ENCODE measurements around the gene CCDC73.

The CCDC73 gene

DNA sequence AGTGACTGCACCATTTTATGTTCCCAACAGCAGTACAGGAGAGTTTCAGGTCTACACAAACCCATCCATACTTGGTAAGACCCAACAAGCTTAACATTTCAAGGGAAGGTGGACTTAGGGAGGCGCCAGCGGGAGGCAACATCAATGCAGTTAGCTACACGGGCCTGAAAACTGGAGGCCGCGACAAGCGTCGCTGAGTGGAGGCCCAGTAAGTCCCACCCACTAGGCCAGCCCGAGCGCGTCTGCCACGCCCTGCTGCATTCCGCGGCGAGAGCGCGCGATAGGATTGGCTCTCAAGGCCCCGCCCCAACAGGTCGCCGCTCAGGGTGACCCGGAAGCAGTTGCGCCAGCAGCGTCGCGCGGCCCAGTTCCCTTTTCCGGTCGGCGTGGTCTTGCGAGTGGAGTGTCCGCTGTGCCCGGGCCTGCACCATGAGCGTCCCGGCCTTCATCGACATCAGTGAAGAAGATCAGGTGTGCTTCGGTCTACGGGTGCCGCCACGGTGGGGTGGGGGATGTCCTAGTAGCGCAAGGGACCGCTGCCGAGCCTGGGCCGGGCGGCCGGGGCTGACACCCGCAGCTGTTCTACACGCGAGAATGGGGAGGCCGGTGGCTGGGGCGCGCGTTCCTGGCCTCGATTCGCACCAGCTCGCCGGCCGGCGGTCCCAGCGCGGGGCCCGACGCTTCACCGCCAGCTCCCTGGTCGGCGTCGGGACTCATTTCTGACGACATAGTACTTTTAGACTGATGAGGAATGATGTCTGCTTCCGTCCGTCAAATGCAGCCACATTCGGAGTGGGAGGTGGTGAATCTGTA is 210.8 kb downstream of the CCDC73 start, which contains the start of gene EIF3M:
Gene EIF3M, plus strand, starts transcription at position 373 of the 813 bp plus-strand sequence. Its CDS starts 57 bp downstream, at position 430.
- DNase-seq, result peak; percentile 92

DNA sequence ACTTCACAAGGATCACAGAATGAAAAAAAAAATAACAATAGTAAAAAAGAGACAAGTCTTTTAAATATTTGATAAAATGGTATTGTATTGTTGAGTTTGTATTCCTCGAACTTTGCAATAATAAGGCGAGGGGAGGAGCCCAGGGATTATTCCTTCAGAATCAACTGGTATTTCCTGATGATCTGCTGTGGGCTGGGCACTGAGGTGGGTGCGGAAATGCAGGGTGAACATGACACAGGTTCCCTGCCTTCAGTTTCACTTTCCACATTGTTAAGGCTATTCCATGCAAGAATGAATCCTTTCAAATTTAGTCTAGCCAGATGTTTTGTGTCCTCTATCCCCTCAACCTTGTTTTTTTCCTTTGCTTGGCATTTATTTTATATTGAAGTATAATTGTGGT is 212.9 kb downstream of the CCDC73 start:
- DNase-seq, result no peak

DNA sequence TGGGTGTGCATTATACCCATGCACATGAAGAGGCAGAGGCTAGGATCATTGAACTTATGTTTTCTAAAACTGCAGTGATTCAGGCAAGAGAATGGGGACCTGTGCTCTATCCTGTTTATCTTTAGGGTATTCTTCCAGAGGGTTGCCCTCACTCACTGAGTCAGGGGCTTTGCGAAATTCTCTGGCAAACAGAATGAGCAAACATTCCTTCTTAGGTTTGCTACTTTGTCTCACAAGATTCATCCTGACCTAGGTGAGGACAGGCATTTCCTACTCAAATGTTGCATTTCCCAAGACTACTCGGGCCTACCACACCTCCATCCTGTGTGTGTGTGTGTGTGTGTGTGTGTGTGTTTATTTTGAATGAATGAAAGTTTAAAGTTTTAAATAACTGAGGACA is 213.5 kb downstream of the CCDC73 start:
- DNase-seq, result no peak

DNA sequence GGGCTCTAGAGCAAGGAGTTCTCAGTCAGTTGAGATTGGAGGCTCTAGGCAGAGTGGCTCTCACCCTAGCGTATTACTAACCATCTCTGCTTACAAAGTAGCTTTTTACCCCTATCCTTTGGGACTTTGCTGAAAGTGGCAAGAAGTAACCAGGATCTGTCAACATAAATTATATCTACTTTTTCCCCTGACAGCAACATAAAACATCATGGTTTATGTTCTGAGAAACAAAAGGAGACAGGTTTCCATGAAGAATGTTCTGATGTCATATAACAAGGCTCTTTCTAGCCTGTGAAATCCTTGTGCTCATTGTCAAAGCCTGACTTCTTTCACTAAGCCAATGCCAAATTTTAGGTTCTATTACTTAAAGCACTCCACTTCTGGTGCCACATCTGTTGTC is 218.0 kb downstream of the CCDC73 start:
- no peak for DNase-seq

DNA sequence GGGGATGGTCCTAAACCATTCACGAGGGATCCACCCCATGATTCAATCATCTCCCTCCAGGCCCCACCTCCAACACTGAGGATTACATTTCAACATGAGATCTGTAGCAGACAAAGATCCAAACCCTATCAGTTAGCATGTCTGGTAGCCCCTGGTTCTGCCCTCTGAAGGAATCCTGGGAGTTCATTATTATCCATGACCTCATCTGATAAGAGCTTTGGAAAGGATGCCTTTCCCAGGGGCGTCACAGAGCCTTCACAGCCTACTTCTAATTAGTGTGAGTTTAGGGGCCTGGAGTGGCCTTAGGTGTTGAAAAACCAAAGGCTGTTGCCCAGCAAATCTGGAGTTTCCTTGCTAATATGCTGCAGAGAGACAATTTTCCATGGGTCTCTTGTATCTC is 219.4 kb downstream of the CCDC73 start:
- DNase-seq, result no peak

DNA sequence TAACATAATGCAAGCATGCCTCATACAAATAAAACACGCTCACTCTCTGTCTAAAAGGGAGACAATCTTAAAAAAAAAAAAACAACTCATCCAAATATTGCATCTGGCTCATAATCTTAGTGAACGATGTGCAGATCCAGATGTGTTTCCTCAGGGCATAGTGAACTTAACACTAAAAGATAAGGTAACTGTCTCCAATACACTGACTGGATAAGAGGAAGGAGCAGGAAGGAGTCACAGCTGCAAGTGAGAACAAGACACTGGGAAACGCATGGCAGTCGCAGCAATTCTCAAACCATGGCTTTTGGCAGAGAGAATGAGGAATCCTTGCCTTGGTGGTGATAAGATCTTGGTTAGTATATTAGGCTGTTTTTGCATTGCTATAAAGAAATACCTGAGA is 220.0 kb downstream of the CCDC73 start:
- no peak for DNase-seq

DNA sequence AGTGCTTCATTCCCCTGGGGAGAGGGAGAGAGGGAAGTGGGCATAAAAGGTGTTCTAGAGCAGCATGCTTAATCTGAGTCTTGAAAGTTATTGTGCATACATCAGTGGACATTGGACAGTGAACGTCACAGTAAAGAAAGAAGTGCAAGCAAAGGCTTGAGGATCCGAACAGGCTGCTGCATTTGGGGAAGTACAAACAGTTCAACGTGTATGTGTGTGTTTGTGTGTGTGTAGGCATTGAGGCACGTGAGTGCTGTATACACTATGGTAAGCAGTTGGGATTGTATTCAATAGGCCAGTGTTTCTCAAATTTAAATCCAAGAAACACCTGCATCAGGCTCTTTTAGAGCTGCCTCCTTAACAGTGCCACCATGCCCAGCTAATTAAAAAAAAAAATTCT is 221.2 kb downstream of the CCDC73 start:
- no peak for DNase-seq

DNA sequence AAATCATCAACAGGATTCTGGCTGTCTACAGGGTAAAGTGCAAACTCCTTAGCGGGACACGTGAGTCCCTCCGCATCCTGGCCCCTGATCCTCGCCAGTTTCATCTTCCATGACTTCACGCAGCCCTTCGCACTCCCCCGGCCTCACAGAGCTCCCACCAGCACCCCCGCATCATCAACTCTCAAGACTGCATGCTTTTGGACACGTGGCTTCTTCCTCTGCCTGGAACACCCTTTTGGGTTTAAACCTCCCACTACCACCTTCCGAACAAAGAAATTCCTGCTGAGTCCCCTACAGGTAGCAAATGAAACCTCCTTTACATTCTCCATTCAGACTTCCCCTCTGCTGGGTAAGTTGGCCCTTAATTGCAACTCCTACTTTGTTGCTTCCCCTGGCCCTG is 223.4 kb downstream of the CCDC73 start:
- DNase-seq, result no peak

DNA sequence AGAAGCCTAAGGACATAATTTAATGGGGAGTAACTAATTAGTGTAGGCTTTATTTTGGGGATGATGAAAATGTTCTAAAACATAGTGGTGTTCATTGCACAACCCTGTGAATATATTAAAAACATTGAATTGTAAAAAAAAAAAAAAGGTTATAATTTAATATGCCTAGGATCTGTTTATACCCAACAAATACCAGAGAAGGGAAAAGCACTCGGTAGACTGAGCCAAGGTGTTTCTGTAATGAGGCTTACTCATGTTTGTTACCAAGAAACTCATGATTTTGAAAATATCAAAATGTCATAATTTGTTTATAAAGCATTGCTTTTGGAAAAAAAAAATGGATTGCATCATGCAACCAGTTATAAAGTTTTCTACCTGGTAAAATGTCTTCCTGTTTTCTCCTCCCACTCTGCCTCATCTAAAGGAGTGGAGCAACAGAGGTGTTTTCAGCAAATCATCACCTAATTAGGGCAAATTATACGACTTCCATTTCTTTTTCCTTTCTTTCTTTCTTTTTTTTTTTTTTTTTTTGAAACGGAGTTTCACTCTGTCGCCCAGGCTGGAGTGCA is 225.1 kb downstream of the CCDC73 start:
- DNase-seq, result no peak

DNA sequence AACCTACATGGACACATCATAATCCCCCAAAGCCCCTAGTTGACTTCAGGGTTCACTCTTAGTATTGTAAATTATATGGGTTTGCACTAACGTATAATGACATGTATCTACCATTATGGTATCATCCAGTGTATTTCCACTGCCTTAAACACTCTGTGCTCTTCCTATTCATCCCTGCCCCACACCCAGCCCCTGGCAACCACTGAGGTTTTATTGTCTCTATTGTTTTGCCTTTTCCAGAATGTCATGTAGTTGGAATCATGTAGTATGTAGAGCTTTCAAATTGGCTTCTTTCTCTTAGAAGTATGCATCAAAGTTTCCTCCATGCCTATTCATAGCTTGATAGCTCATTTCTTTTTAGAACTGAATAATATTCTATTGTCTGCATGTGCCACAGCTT is 227.3 kb downstream of the CCDC73 start:
- no peak for DNase-seq

DNA sequence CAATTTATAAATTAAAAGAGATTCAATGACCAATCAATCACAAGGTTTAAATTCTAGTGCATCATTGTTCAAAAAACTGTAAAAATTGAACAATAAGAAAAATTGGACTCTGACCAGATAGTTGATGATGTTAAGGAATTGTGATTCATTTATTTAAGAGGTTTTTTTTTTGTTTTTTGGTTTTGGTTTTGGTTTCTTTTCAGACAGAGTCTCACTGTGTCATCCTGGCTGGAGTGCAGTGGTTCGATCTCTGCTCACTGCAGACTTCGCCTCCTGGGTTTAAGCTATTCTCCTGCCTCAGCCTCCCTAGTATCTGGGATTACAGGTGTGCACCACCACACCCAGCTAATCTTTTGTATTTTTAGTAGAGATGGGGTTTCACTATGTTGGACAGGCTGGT is 227.9 kb downstream of the CCDC73 start:
- DNase-seq, result no peak

DNA sequence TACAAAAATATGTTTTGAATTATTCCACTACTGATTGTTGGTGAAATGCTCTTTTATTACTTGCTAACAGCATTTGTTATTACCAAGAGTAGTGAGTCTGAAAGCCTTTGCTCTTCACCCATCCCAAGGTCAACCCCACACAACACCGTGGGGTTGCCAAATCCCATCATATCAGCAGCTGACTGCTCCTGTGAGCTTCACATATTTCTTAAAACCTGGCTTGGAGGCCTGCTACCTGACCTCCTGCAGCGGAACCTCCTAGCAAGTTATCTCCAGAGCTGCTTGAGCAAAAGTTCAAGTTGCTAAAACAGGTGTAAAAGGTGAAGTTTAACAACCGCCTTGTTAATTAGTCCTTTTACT is 230.9 kb downstream of the CCDC73 start:
- no peak for DNase-seq

DNA sequence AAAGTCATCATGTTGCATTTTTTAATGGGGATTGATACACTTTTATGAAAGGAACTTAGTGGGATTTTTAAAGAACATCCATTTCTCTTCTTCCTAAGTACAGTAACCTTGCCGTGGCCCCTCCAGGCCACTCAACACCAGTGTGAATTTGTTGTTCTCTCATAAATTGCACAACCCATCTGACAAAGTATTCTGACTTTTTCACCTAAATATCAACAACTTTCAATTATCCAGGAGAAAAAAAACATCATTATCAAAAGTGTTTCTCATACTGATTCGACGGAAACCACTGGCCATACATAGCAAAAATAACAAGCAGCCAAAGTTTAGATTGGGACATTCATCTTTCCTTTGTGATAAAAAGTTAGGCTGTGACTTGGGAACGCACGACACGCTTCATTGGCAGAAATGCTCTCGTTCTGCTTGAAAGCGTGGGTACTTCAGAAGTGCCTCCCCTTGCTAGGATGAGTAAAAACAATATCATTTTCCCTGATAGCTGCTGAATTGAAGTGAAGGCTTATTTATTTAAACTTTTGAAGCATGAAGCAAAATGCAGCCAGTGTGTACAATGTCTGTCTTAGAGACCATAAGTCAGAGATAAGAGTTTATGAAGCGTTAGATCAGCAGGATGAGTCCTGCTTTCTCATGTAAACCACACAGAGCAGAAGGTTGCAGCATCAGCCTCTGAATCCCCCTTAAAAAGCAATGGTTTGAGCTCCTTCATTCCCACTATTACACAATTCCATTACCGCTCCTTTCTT is 231.4 kb downstream of the CCDC73 start:
- DNase-seq, result no peak

DNA sequence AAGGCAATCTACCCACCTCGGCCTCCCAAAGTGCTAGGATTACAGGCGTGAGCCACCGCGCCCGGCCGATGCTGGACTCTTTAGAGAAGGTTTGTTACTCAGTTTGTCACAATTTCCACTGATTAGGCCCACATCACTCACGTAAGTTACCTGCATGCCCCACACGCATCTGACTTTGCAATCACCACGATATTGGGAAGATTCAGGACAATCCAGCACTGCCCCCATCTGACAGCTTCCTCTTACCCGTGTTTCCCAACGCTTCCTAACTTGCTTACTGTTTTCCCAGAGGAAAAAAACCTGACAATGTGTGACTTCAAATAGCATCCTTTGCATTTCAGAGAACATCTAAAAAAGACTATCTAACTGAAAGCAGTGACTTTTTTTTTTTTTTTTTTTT is 232.6 kb downstream of the CCDC73 start:
- DNase-seq, result no peak

DNA sequence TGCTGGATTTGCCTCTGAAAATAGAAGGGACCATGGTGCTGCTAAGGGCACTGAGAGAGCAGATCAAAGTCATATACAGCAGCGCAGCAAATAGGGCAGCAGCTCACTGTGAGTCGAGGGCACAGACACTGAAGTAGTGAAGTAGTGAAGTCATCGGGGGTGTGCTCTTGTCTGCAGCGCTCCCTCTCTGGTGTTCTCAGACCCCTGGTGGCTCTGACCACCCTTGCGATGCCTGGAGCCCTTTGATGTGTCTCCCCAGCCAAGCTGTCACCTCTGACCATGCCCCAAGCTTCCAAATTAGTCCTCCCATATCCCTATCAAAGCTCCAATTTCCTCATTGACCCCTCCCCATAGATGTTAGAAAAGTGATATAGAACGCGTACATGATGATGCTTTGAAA is 238.6 kb downstream of the CCDC73 start:
- DNase-seq, result no peak

DNA sequence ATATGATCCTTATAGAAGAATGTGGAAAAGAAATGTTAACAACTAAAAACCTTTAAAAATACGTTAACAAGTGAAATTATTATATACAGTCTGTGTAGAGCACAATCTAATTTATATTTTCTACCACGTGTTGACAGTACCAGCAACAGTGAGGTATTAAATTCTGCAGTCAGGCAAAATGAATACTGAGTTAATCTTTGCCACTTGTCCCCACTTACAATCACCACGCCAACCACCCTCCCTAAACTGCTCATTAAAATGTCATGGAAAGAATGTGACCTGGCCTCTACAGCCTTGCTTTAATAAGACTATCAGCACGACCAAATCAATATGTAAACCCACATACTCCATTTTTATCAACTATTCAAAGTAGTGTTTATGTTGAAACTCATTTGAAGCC is 239.4 kb downstream of the CCDC73 start:
- DNase-seq, result no peak
